K562 (cell line): ENCODE results near the gene SH3BP5. TPM values are rescaled to one million over a fixed set of nuclear protein-coding genes. Genes with fewer than 3 reads are reported as not detected.

ENCODE experiments used
- ATF7 ChIP-seq: fragments of 450-650 bp; IDR thresholded peaks from 2 replicates; pipeline ENCODE4 v1.7.1; 2014; ENCODE audit warnings: mild to moderate bottlenecking, moderate library complexity
- BHLHE40 ChIP-seq: IDR thresholded peaks from 2 replicates; pipeline ENCODE4 v1.6.1; 2011; ENCODE audit warnings: low read length, improper control_type of control experiment
- CREM ChIP-seq: IDR thresholded peaks from 2 replicates; pipeline ENCODE4 v1.6.1; 2014; ENCODE audit warnings: antibody characterized with exemption, low read depth
- CXXC5 ChIP-seq: fragments of 250-450 bp; sonication (Bioruptor Pico); IDR thresholded peaks from 2 replicates; pipeline ENCODE4 v1.8.0; 2022; ENCODE audit warnings: inconsistent platforms, mild to moderate bottlenecking, moderate library complexity
- LEF1 ChIP-seq: fragments of 450-650 bp; IDR thresholded peaks from 2 replicates; pipeline ENCODE4 v1.6.1; 2016; ENCODE audit warnings: mild to moderate bottlenecking
- MEIS2 ChIP-seq: fragments of 450-650 bp; IDR thresholded peaks from 2 replicates; pipeline ENCODE4 v1.6.1; 2014; ENCODE audit warnings: mild to moderate bottlenecking; ENCODE audit not compliant: partially characterized antibody
- RAD51 ChIP-seq: fragments of 450-650 bp; IDR thresholded peaks from 2 replicates; pipeline ENCODE4 v1.7.1; 2016; ENCODE audit warnings: low read depth, mild to moderate bottlenecking, borderline replicate concordance
- RB1 ChIP-seq: fragments of 450-650 bp; IDR thresholded peaks from 2 replicates; pipeline ENCODE4 v1.6.1; 2017; ENCODE audit warnings: low read depth, mild to moderate bottlenecking
- SMARCE1 ChIP-seq: fragments of 450-650 bp; IDR thresholded peaks from 2 replicates; pipeline ENCODE4 v1.7.1; 2016; ENCODE audit warnings: mild to moderate bottlenecking
- TEAD4 ChIP-seq, 2 experiments: sonication (generic) in 1 of 2; formaldehyde crosslinking in 1 of 2; IDR thresholded peaks; 2 replicates each; pipeline versions ENCODE4 v1.6.1 to v1.8.0; 2012 to 2022; ENCODE audit warnings: borderline replicate concordance in 1 of 2, inconsistent platforms in 1 of 2, low read length in 1 of 2, mild to moderate bottlenecking in 1 of 2, missing genetic modification reagents in 1 of 2
- ZNF766 ChIP-seq: fragments of 200-800 bp; sonication (Bioruptor generic); conservative IDR thresholded peaks from 2 replicates; pipeline ENCODE4 v1.6.1; 2016; ENCODE audit warnings: missing genetic modification characterization, missing compliant biosample characterization
- polyA plus RNA-seq, 8 experiments: library from polyadenylated mRNA; depleted of rRNA in 4 of 8; stranded (reverse) in 5 of 8; unstranded in 3 of 8; fragments of >200 nt; fragmentation: Nextera tagmentation in 2 of 8; fragmentation: Illumina TruSeq in 1 of 8; extraction: Ambion mirVana in 2 of 8; extraction: Trizol in 1 of 8; gene quantifications; 2 replicates each; pipeline versions ENCODE4 v1.2.1 to v1.2.3, GENCODE V29; 2011 to 2014; ENCODE audit warnings: inconsistent platforms in 1 of 8, missing spikeins in 1 of 8
- total RNA-seq, 7 experiments: library from RNA; depleted of rRNA in 6 of 7; stranded (reverse); fragments of >200 nt in 6 of 7; fragmentation: Illumina TruSeq in 2 of 7; extraction: Trizol in 2 of 7; gene quantifications; 2 replicates each; pipeline versions ENCODE4 v1.2.1 to v1.2.3, GENCODE V29; 2011 to 2021; ENCODE audit warnings: low replicate concordance in 1 of 7
- TF ChIP-seq, protein P1 (sequence below): sonication (generic); formaldehyde crosslinking; IDR thresholded peaks from 2 replicates; pipeline ENCODE4 v1.5.0; 2020; ENCODE audit warnings: missing genetic modification reagents
- TF ChIP-seq, protein P2 (sequence below), 2 experiments: fragments of 250-450 bp in 1 of 2; fragments of 450-650 bp in 1 of 2; sonication (Bioruptor Pico) in 1 of 2; IDR thresholded peaks; 2 replicates each; pipeline versions ENCODE4 v1.6.1 to v1.8.0; 2016 to 2021; ENCODE audit warnings: mild to moderate bottlenecking in 2 of 2, moderate library complexity in 2 of 2, missing compliant biosample characterization in 1 of 2, missing genetic modification characterization in 1 of 2
- TF ChIP-seq, protein P3 (sequence below): sonication (generic); IDR thresholded peaks from 2 replicates; pipeline ENCODE4 v1.6.1; 2016
- TF ChIP-seq, protein P4 (sequence below): fragments of 450-650 bp; IDR thresholded peaks from 2 replicates; pipeline ENCODE4 v1.6.1; 2018; ENCODE audit not compliant: partially characterized antibody

SH3BP5 gene
- total and polyA plus RNA-seq, 9 of the 15 experiments (the other 6 are each of a cell fraction or from before 2014, with no cell fraction given): 2.9 to 29.0 (median 14.9) TPM

DNA sequence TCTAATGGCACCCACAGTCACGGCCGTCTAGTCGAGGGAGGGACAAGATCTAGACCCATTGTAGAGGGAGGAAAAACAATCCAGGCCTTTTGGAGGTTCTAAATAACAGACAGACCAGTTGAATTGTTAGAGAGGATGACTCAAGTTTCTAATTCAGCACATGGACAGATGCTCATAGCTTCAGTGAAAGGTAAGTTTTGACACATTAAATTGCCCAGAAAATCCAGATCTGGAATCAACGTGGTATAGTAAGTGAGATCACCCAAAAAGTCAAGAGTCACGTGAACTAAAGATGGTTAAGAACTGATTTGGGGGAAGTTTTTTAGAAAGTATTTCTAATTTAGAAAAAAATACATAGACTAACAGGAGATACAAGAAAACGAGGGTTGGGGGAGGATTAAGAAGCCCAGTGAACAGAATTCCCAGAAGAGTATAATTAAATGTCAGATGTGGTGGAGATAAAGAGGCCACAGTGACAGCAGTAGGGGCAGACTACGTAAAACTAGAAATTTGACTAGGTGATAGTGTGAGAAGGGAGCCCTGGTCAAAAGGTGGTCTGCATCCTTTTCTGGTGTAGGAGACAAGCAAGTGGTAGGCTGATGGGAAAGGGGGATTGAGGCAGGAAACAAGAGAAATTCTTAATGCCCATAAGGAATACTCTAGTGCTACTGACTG lies 79.2 kb downstream of the SH3BP5 start (continued):
- peak; percentile 36; the same call in 1 of the 2 replicates for TF ChIP-seq RAD51
- TF ChIP-seq SMARCE1: peak; percentile 64; the same call in 1 of the 2 replicates
- TF ChIP-seq CREM: peak; percentile 51; the same call in 1 of the 2 replicates
- 0 out of 2 replicates have a peak, but pooled peaks have one; percentile 16 for TF ChIP-seq CXXC5
- 0 out of 2 replicates have a peak, but pooled peaks have one; percentile 30 for TF ChIP-seq ZNF766 (CRISPR knock-in tag)
- TF ChIP-seq TEAD4 (IDR thresholded peaks at IDR 0.05; ENCODE audit: low read length): peak; percentile 47; the same call in 1 of the 2 replicates
- no peak for TF ChIP-seq TEAD4 (CRISPR knock-in tag; IDR thresholded peaks at IDR 0.05; ENCODE audit: borderline replicate concordance)
- TF ChIP-seq, protein P1, sequence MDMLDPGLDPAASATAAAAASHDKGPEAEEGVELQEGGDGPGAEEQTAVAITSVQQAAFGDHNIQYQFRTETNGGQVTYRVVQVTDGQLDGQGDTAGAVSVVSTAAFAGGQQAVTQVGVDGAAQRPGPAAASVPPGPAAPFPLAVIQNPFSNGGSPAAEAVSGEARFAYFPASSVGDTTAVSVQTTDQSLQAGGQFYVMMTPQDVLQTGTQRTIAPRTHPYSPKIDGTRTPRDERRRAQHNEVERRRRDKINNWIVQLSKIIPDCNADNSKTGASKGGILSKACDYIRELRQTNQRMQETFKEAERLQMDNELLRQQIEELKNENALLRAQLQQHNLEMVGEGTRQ (CRISPR knock-in tag): peak; percentile 12; the same call in 1 of the 2 replicates
- TF ChIP-seq, protein P2, sequence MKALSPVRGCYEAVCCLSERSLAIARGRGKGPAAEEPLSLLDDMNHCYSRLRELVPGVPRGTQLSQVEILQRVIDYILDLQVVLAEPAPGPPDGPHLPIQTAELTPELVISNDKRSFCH (CRISPR knock-in tag; IDR thresholded peaks at IDR 0.05): no peak
- TF ChIP-seq, protein P2 (tag; IDR thresholded peaks at IDR 0.05): peak; percentile 91
- 0 out of 2 replicates have a peak, but pooled peaks have one; percentile 18 for TF ChIP-seq LEF1
- peak; percentile 37 for TF ChIP-seq BHLHE40
- TF ChIP-seq ATF7: 0 out of 2 replicates have a peak, but pooled peaks have one; percentile 30
- TF ChIP-seq MEIS2: peak; percentile 46
- no peak for TF ChIP-seq RB1
- TF ChIP-seq, protein P3, sequence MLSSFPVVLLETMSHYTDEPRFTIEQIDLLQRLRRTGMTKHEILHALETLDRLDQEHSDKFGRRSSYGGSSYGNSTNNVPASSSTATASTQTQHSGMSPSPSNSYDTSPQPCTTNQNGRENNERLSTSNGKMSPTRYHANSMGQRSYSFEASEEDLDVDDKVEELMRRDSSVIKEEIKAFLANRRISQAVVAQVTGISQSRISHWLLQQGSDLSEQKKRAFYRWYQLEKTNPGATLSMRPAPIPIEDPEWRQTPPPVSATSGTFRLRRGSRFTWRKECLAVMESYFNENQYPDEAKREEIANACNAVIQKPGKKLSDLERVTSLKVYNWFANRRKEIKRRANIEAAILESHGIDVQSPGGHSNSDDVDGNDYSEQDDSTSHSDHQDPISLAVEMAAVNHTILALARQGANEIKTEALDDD: peak; percentile 69
- TF ChIP-seq, protein P4, sequence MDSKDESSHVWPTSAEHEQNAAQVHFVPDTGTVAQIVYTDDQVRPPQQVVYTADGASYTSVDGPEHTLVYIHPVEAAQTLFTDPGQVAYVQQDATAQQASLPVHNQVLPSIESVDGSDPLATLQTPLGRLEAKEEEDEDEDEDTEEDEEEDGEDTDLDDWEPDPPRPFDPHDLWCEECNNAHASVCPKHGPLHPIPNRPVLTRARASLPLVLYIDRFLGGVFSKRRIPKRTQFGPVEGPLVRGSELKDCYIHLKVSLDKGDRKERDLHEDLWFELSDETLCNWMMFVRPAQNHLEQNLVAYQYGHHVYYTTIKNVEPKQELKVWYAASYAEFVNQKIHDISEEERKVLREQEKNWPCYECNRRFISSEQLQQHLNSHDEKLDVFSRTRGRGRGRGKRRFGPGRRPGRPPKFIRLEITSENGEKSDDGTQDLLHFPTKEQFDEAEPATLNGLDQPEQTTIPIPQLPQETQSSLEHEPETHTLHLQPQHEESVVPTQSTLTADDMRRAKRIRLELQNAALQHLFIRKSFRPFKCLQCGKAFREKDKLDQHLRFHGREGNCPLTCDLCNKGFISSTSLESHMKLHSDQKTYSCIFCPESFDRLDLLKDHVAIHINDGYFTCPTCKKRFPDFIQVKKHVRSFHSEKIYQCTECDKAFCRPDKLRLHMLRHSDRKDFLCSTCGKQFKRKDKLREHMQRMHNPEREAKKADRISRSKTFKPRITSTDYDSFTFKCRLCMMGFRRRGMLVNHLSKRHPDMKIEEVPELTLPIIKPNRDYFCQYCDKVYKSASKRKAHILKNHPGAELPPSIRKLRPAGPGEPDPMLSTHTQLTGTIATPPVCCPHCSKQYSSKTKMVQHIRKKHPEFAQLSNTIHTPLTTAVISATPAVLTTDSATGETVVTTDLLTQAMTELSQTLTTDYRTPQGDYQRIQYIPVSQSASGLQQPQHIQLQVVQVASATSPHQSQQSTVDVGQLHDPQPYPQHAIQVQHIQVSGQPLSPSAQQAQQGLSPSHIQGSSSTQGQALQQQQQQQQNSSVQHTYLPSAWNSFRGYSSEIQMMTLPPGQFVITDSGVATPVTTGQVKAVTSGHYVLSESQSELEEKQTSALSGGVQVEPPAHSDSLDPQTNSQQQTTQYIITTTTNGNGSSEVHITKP: peak; percentile 18
